BLaER1 (cell line): ENCODE data around the gene LCP2.
A peak's percentile ranks its signal among the peaks of the same experiment; 100 is the strongest.

Source experiments
- H3K27ac ChIP-seq: shearing (Covaris generic); formaldehyde crosslinking; 2 replicates; pipeline ENCODE4 v1.8.1; 2022
- H3K27me3 ChIP-seq: shearing (Covaris generic); formaldehyde crosslinking; 2 replicates; pipeline ENCODE4 v1.8.1; 2022
- H3K36me3 ChIP-seq: shearing (Covaris generic); formaldehyde crosslinking; 2 replicates; pipeline ENCODE4 v1.8.1; 2022
- H3K4me1 ChIP-seq: shearing (Covaris generic); formaldehyde crosslinking; 2 replicates; pipeline ENCODE4 v1.8.1; 2022
- H3K4me2 ChIP-seq: shearing (Covaris generic); formaldehyde crosslinking; 2 replicates; pipeline ENCODE4 v1.8.1; 2022
- H3K4me3 ChIP-seq: shearing (Covaris generic); formaldehyde crosslinking; 2 replicates; pipeline ENCODE4 v1.8.1; 2022
- H3K9ac ChIP-seq: shearing (Covaris generic); formaldehyde crosslinking; 2 replicates; pipeline ENCODE4 v1.8.1; 2022
- H3K9me3 ChIP-seq: shearing (Covaris generic); formaldehyde crosslinking; 2 replicates; pipeline ENCODE4 v1.8.1; 2022
- H4K20me1 ChIP-seq: shearing (Covaris generic); formaldehyde crosslinking; 2 replicates; pipeline ENCODE4 v1.8.1; 2022
- Cebpa-rat ChIP-seq: shearing (Covaris generic); IDR thresholded peaks from 2 replicates; pipeline ENCODE4 v1.8.1; 2022

LCP2 gene

GRCh38 chr5:170278611-170279458 is 18.7 kb downstream of the LCP2 start:
- Histone ChIP-seq H3K4me2 (peak overlapping the region; percentile 91), H3K36me3 (peaks cover 55% of the 10 kb centered on the region), H3K4me1 (peaks cover 93% of the 10 kb centered on the region), H3K27ac (peak overlapping the region; percentile 90), H3K27me3 (no peaks in the 10 kb centered on the region), H3K9ac (peak overlapping the region; percentile 81), H4K20me1 (peaks cover 29% of the 10 kb centered on the region; the same call in 1 of the 2 replicates), H3K9me3 (no peaks in the 10 kb centered on the region), H3K4me3 (peak overlapping the region; percentile 58)
- no peak for TF ChIP-seq Cebpa-rat

GRCh38 chr5:170277867-170278281 is 19.7 kb downstream of the LCP2 start:
- Histone ChIP-seq H3K9ac (peak overlapping the region; percentile 17; the same call in 1 of the 2 replicates), H3K4me1 (peaks cover 84% of the 10 kb centered on the region), H3K36me3 (peaks cover 55% of the 10 kb centered on the region), H3K4me2 (peak overlapping the region; percentile 81), H3K9me3 (no peaks in the 10 kb centered on the region), H3K27me3 (no peaks in the 10 kb centered on the region), H4K20me1 (peaks cover 25% of the 10 kb centered on the region; the same call in 1 of the 2 replicates), H3K27ac (peak overlapping the region; percentile 62), H3K4me3 (no peak overlapping the region)
- TF ChIP-seq Cebpa-rat = no peak

GRCh38 chr5:170276140-170276539 is 21.4 kb downstream of the LCP2 start:
- H3K9me3 ChIP-seq = no peaks in the 10 kb centered on the region
- no peak overlapping the region for H3K4me3 ChIP-seq
- H3K4me1 ChIP-seq = peaks cover 67% of the 10 kb centered on the region
- H3K4me2 ChIP-seq = peak overlapping the region; percentile 81
- peak overlapping the region; percentile 54; the same call in 1 of the 2 replicates for H3K9ac ChIP-seq
- peaks cover 54% of the 10 kb centered on the region for H3K36me3 ChIP-seq
- no peak for TF ChIP-seq Cebpa-rat
- no peaks in the 10 kb centered on the region for H3K27me3 ChIP-seq
- peak overlapping the region; percentile 62 for H3K27ac ChIP-seq
- peaks cover 16% of the 10 kb centered on the region; the same call in 1 of the 2 replicates for H4K20me1 ChIP-seq

- peak overlapping the region; percentile 62 for H3K27ac ChIP-seq
These were observed 22.1 kb downstream of the LCP2 start for GRCh38 chr5:170275376-170275994.

GRCh38 chr5:170273968-170274710 is 23.4 kb downstream of the LCP2 start:
- no peaks in the 10 kb centered on the region for H3K27me3 ChIP-seq
- peaks cover 62% of the 10 kb centered on the region for H3K4me1 ChIP-seq
- no peak for TF ChIP-seq Cebpa-rat
- no peak overlapping the region for H3K4me2 ChIP-seq
- no peaks in the 10 kb centered on the region for H3K9me3 ChIP-seq
- H3K4me3 ChIP-seq = no peak overlapping the region
- peaks cover 16% of the 10 kb centered on the region; the same call in 1 of the 2 replicates for H4K20me1 ChIP-seq
- no peak overlapping the region for H3K9ac ChIP-seq
- peaks cover 70% of the 10 kb centered on the region for H3K36me3 ChIP-seq
- peak overlapping the region; percentile 30; the same call in 1 of the 2 replicates for H3K27ac ChIP-seq

More at GRCh38 chr5:170275376-170275994, 22.1 kb downstream of the LCP2 start:
- Histone ChIP-seq H3K9ac (peak overlapping the region; percentile 54; the same call in 1 of the 2 replicates), H3K9me3 (no peaks in the 10 kb centered on the region), H3K36me3 (peaks cover 57% of the 10 kb centered on the region), H3K4me3 (no peak overlapping the region), H4K20me1 (peaks cover 16% of the 10 kb centered on the region; the same call in 1 of the 2 replicates), H3K27me3 (no peaks in the 10 kb centered on the region), H3K4me1 (peaks cover 63% of the 10 kb centered on the region), H3K4me2 (peak overlapping the region; percentile 81)
- no peak for TF ChIP-seq Cebpa-rat

GRCh38 chr5:170270293-170271069 is 27.1 kb downstream of the LCP2 start:
- Histone ChIP-seq H3K4me3 (no peak overlapping the region), H3K36me3 (peaks cover 88% of the 10 kb centered on the region), H3K9me3 (no peaks in the 10 kb centered on the region), H3K4me2 (no peak overlapping the region), H3K9ac (no peak overlapping the region), H3K27me3 (no peaks in the 10 kb centered on the region), H4K20me1 (peaks cover 10% of the 10 kb centered on the region; the same call in 1 of the 2 replicates), H3K4me1 (peaks cover 64% of the 10 kb centered on the region), H3K27ac (no peak overlapping the region)
- no peak for TF ChIP-seq Cebpa-rat

GRCh38 chr5:170269579-170269978 is 28.0 kb downstream of the LCP2 start:
- H3K27me3 ChIP-seq = no peaks in the 10 kb centered on the region

DNA sequence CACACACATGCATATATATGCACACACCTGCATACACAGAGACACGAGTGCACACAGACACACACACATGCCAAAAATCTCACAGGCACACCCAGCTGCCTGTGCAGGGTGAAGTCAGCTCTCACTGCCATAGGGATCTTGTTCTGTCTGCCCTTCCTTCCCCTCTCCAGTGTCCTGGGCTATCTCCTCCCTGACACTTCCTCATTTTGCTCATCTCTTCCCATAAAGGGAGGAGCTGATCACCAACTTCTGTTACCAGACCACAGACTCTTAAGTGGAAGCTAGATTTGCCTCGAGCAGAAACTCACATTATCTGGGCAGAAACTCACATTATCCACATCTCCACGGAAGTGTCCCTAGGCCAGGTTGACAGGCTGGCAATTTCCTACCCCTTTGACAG is 28.7 kb downstream of the LCP2 start:
- H3K27ac ChIP-seq = 0 out of 2 replicates have a peak overlapping the region, but pooled peaks have one; percentile 21
- TF ChIP-seq Cebpa-rat = no peak
- H3K4me3 ChIP-seq = no peak overlapping the region

More at GRCh38 chr5:170269579-170269978, 28.0 kb downstream of the LCP2 start:
- Histone ChIP-seq H3K4me3 (no peak overlapping the region), H3K36me3 (peaks cover 88% of the 10 kb centered on the region), H4K20me1 (0 out of 2 replicates have a peak, but pooled peaks cover 5% of the 10 kb centered on the region), H3K27ac (0 out of 2 replicates have a peak overlapping the region, but pooled peaks have one; percentile 21), H3K9ac (no peak overlapping the region), H3K4me1 (peaks cover 55% of the 10 kb centered on the region), H3K4me2 (peak overlapping the region; percentile 29; the same call in 1 of the 2 replicates), H3K9me3 (no peaks in the 10 kb centered on the region)
- TF ChIP-seq Cebpa-rat = no peak

More for the DNA sequence above, 28.7 kb downstream of the LCP2 start:
- Histone ChIP-seq H4K20me1 (0 out of 2 replicates have a peak, but pooled peaks cover 5% of the 10 kb centered on the region), H3K36me3 (peaks cover 88% of the 10 kb centered on the region), H3K9me3 (no peaks in the 10 kb centered on the region), H3K4me1 (peaks cover 49% of the 10 kb centered on the region), H3K27me3 (no peaks in the 10 kb centered on the region), H3K4me2 (peak overlapping the region; percentile 29), H3K9ac (no peak overlapping the region)
